HG03045 (cell line): ENCODE measurements around the gene TIMP2.
"Not testable (repeated sequence)": the region's sequence is repeated elsewhere in the genome, so short reads cannot be mapped to it uniquely, and the experiment has no call there.

Experiments
- ATAC-seq: cut with Tn5 transposase; IDR thresholded peaks from one replicate; pipeline ENCODE4 v1.9.1; 2021; ENCODE audit warnings: mild to moderate bottlenecking, moderate library complexity; ENCODE audit not compliant: unreplicated experiment

The TIMP2 gene

GRCh38 chr17:78892062-78892456 lies 33.1 kb downstream of the TIMP2 start:
- ATAC-seq, result no peak

GRCh38 chr17:78891406-78892061 lies 33.7 kb downstream of the TIMP2 start:
- ATAC-seq, result no peak

- no peak for ATAC-seq
Observed at GRCh38 chr17:78890498-78890897, 34.7 kb downstream of the TIMP2 start.

- ATAC-seq, result not testable (repeated sequence)
Observed at GRCh38 chr17:78890096-78890495, 35.1 kb downstream of the TIMP2 start.

- ATAC-seq, result no peak
Observed at GRCh38 chr17:78889531-78889930, 35.7 kb downstream of the TIMP2 start.

- ATAC-seq, result no peak
Observed at GRCh38 chr17:78888941-78889518, 36.2 kb downstream of the TIMP2 start.

- no peak for ATAC-seq
Observed at GRCh38 chr17:78886954-78887353, 38.2 kb downstream of the TIMP2 start.

- no peak for ATAC-seq
Observed at GRCh38 chr17:78885956-78886355, 39.2 kb downstream of the TIMP2 start.

GRCh38 chr17:78884876-78885667 lies 40.1 kb downstream of the TIMP2 start:
- no peak for ATAC-seq

GRCh38 chr17:78884148-78884825 lies 40.9 kb downstream of the TIMP2 start:
- ATAC-seq, result no peak

- ATAC-seq, result no peak
Observed at GRCh38 chr17:78883533-78884131, 41.6 kb downstream of the TIMP2 start.

- ATAC-seq, result no peak
Observed at GRCh38 chr17:78883089-78883532, 42.1 kb downstream of the TIMP2 start.

- ATAC-seq, result no peak
Observed at GRCh38 chr17:78882540-78883088, 42.6 kb downstream of the TIMP2 start.

GRCh38 chr17:78879635-78880186 lies 45.5 kb downstream of the TIMP2 start:
- no peak for ATAC-seq

- ATAC-seq, result no peak
Observed at GRCh38 chr17:78878871-78879527, 46.2 kb downstream of the TIMP2 start.

GRCh38 chr17:78878261-78878660 lies 46.9 kb downstream of the TIMP2 start:
- no peak for ATAC-seq

GRCh38 chr17:78876954-78877517 lies 48.2 kb downstream of the TIMP2 start:
- not testable (repeated sequence) for ATAC-seq

GRCh38 chr17:78876094-78876597 lies 49.0 kb downstream of the TIMP2 start:
- ATAC-seq, result no peak

GRCh38 chr17:78875363-78876093 lies 49.7 kb downstream of the TIMP2 start:
- no peak for ATAC-seq
